OCI-LY7 (cell line): ENCODE data around the gene SNX27. TPM values are rescaled to one million over a fixed set of nuclear protein-coding genes. Genes with fewer than 3 reads are reported as not detected.
"Not testable (repeated sequence)": the region's sequence is repeated elsewhere in the genome, so short reads cannot be mapped to it uniquely, and the experiment has no call there.

Source experiments
- BruUV-seq: library from RNA; stranded (reverse); fragments of 400-500 nt; replicated peaks from 2 replicates; lab custom pipeline; 2021; lab: Mats Ljungman, UMichigan
- CTCF ChIA-PET: fragments of 300-600 bp; sonication (Branson Sonifier 250); formaldehyde crosslinking; loops from one replicate; lab custom pipeline; 2022; ENCODE audit warnings: antibody characterized with exemption; ENCODE audit not compliant: unreplicated experiment; lab: Charles Lee
- POLR2A ChIA-PET: fragments of 300-600 bp; sonication (Branson Sonifier 250); formaldehyde crosslinking; loops from one replicate; lab custom pipeline; 2022; ENCODE audit warnings: antibody characterized with exemption; lab: Charles Lee
- DNase-seq: peaks from one replicate; pipeline ENCODE4 v3.0.0-alpha.2; 2015; ENCODE audit warnings: low spot score
- H2AFZ ChIP-seq: fragments of 200-600 bp; sonication (generic), shearing (Covaris generic); 2 replicates; pipeline ENCODE4 v1.6.1; 2014; ENCODE audit warnings: mild to moderate bottlenecking, antibody characterized with exemption, low read length, moderate library complexity
- H3K27ac ChIP-seq: fragments of 200-600 bp; sonication (generic); 2 replicates; pipeline ENCODE4 v1.5.1; 2014; ENCODE audit warnings: mixed run types, low read depth, mild to moderate bottlenecking, moderate library complexity, low read length, inconsistent platforms; ENCODE audit not compliant: poor library complexity, severe bottlenecking
- H3K36me3 ChIP-seq: fragments of 200-600 bp; sonication (generic); 2 replicates; pipeline ENCODE4 v1.6.1; 2014; ENCODE audit warnings: mild to moderate bottlenecking, antibody characterized with exemption, low read length, moderate library complexity, mixed read lengths; ENCODE audit not compliant: insufficient read depth
- H3K4me1 ChIP-seq: fragments of 200-600 bp; sonication (generic); 2 replicates; pipeline ENCODE4 v1.5.1; 2014; ENCODE audit warnings: mild to moderate bottlenecking, low read length; ENCODE audit not compliant: insufficient read depth, poor library complexity, severe bottlenecking
- H3K4me2 ChIP-seq: fragments of 200-600 bp; sonication (generic); 2 replicates; pipeline ENCODE4 v1.6.1; 2014; ENCODE audit warnings: mild to moderate bottlenecking, low read length
- H3K4me3 ChIP-seq: fragments of 200-600 bp; sonication (generic); 2 replicates; pipeline ENCODE4 v1.5.1; 2014; ENCODE audit warnings: mild to moderate bottlenecking, low read depth, low read length; ENCODE audit not compliant: poor library complexity, severe bottlenecking
- H3K79me2 ChIP-seq: fragments of 200-600 bp; sonication (generic); 2 replicates; pipeline ENCODE4 v1.6.1; 2016; ENCODE audit warnings: low read depth, mild to moderate bottlenecking, low read length, moderate library complexity, mixed read lengths; ENCODE audit not compliant: insufficient read depth
- H3K9me2 ChIP-seq: fragments of 200-600 bp; sonication (generic); 2 replicates; pipeline ENCODE4 v1.6.1; 2016; ENCODE audit warnings: mild to moderate bottlenecking, low read length, mixed read lengths; ENCODE audit not compliant: insufficient read depth
- H3K9me3 ChIP-seq: fragments of 200-600 bp; sonication (generic); 2 replicates; pipeline ENCODE4 v1.6.1; 2014; ENCODE audit warnings: mild to moderate bottlenecking, mixed run types, low read length, mixed read lengths
- H4K20me1 ChIP-seq: fragments of 200-600 bp; sonication (generic); 2 replicates; pipeline ENCODE4 v1.6.1; 2014; ENCODE audit warnings: mild to moderate bottlenecking, antibody characterized with exemption, low read length, moderate library complexity, mixed read lengths; ENCODE audit not compliant: insufficient read depth
- EZH2phosphoT487 ChIP-seq: fragments of 200-600 bp; sonication (generic); IDR thresholded peaks from 2 replicates; pipeline ENCODE4 v1.6.1; 2018; ENCODE audit warnings: low read depth, borderline replicate concordance, mild to moderate bottlenecking, mixed run types, antibody characterized with exemption, low read length, moderate library complexity, mixed read lengths
- intact Hi-C: fragments of 100-400 bp; cut with micrococcal nuclease; formaldehyde crosslinking; loops from one replicate; pipeline ENCODE4 v1.10.0; 2022; ENCODE audit not compliant: unreplicated experiment
- total RNA-seq, 2 experiments: library from RNA; depleted of rRNA in 1 of 2; stranded (reverse); fragments of >200 nt in 1 of 2; shearing (Covaris generic) in 1 of 2; gene quantifications; 2 replicates each; pipeline ENCODE4 v1.2.3, GENCODE V29; 2014 to 2022
- TF ChIP-seq, protein P1 (sequence below): fragments of 200-600 bp; sonication (generic); conservative IDR thresholded peaks from 2 replicates; pipeline ENCODE4 v1.5.1; 2014; ENCODE audit warnings: mild to moderate bottlenecking, antibody characterized with exemption, low read length, moderate library complexity, mixed read lengths

Gene SNX27
- total RNA-seq, 2 experiments from 2014 or later: 16.4 to 32.0 TPM

GRCh38 chr1:151668090-151668489 lies 56.2 kb downstream of the SNX27 start:
- CTCF ChIA-PET: no interaction called here
- POLR2A ChIA-PET: interaction anchor here (0.6 to 1.7 kb wide), 2 partner anchors 13 to 39 kb away, joined by 3 read pairs; no protein-coding TSS in a partner anchor
- TF ChIP-seq EZH2phosphoT487: no peak
- TF ChIP-seq, protein P1, sequence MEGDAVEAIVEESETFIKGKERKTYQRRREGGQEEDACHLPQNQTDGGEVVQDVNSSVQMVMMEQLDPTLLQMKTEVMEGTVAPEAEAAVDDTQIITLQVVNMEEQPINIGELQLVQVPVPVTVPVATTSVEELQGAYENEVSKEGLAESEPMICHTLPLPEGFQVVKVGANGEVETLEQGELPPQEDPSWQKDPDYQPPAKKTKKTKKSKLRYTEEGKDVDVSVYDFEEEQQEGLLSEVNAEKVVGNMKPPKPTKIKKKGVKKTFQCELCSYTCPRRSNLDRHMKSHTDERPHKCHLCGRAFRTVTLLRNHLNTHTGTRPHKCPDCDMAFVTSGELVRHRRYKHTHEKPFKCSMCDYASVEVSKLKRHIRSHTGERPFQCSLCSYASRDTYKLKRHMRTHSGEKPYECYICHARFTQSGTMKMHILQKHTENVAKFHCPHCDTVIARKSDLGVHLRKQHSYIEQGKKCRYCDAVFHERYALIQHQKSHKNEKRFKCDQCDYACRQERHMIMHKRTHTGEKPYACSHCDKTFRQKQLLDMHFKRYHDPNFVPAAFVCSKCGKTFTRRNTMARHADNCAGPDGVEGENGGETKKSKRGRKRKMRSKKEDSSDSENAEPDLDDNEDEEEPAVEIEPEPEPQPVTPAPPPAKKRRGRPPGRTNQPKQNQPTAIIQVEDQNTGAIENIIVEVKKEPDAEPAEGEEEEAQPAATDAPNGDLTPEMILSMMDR: no peak
- peaks cover 51% of the 10 kb centered on the region for H3K36me3 ChIP-seq
- H2AFZ ChIP-seq: no peak overlapping the region
- no peaks in the 10 kb centered on the region for H3K4me1 ChIP-seq
- H4K20me1 ChIP-seq: no peaks in the 10 kb centered on the region
- no peak overlapping the region for H3K4me3 ChIP-seq
- H3K79me2 ChIP-seq: no peaks in the 10 kb centered on the region
- no peak overlapping the region for H3K4me2 ChIP-seq
- DNase-seq: no peak
- H3K9me2 ChIP-seq: no peaks in the 10 kb centered on the region
- H3K27ac ChIP-seq: no peak overlapping the region
- no TSS peak for BruUV-seq
- intact Hi-C loops: no loop called here
- H3K9me3 ChIP-seq: peaks cover 4% of the 10 kb centered on the region; the same call in 1 of the 2 replicates

GRCh38 chr1:151670036-151670675 lies 58.3 kb downstream of the SNX27 start:
- H3K9me3 ChIP-seq, DNase-seq, H3K4me3 ChIP-seq, H3K4me2 ChIP-seq, H3K27ac ChIP-seq, H4K20me1 ChIP-seq, intact Hi-C loops, BruUV-seq, H3K9me2 ChIP-seq, H2AFZ ChIP-seq, CTCF ChIA-PET, H3K79me2 ChIP-seq, H3K4me1 ChIP-seq: not testable (repeated sequence)
- POLR2A ChIA-PET: interaction anchor here (1.5 kb wide), 1 partner anchor 10 kb away, joined by 4 read pairs; no protein-coding TSS in a partner anchor
- peaks cover 40% of the 10 kb centered on the region for H3K36me3 ChIP-seq

- H3K27ac ChIP-seq: no peak overlapping the region
- no TSS peak for BruUV-seq
Measured at GRCh38 chr1:151673407-151673806, 61.6 kb downstream of the SNX27 start.

More at GRCh38 chr1:151673407-151673806, 61.6 kb downstream of the SNX27 start:
- no peak overlapping the region for H2AFZ ChIP-seq
- TF ChIP-seq EZH2phosphoT487: no peak
- TF ChIP-seq, protein P1: no peak
- peaks cover 4% of the 10 kb centered on the region; the same call in 1 of the 2 replicates for H3K9me3 ChIP-seq
- H3K4me2 ChIP-seq: no peak overlapping the region
- H3K4me1 ChIP-seq: no peaks in the 10 kb centered on the region
- no peaks in the 10 kb centered on the region for H3K79me2 ChIP-seq
- no peaks in the 10 kb centered on the region for H3K9me2 ChIP-seq
- ChIA-PET POLR2A (no interaction called here), CTCF (no interaction called here)
- peaks cover 29% of the 10 kb centered on the region for H3K36me3 ChIP-seq
- no peak overlapping the region for H3K4me3 ChIP-seq
- no peaks in the 10 kb centered on the region for H4K20me1 ChIP-seq
- no peak for DNase-seq
- intact Hi-C loops: no loop called here
